HG03066 (cell line): ENCODE results near the gene EMX2.

Source experiments
- ATAC-seq: cut with Tn5 transposase; IDR thresholded peaks from one replicate; pipeline ENCODE4 v1.9.1; 2021; ENCODE audit warnings: low read depth; ENCODE audit not compliant: unreplicated experiment

Gene EMX2

DNA sequence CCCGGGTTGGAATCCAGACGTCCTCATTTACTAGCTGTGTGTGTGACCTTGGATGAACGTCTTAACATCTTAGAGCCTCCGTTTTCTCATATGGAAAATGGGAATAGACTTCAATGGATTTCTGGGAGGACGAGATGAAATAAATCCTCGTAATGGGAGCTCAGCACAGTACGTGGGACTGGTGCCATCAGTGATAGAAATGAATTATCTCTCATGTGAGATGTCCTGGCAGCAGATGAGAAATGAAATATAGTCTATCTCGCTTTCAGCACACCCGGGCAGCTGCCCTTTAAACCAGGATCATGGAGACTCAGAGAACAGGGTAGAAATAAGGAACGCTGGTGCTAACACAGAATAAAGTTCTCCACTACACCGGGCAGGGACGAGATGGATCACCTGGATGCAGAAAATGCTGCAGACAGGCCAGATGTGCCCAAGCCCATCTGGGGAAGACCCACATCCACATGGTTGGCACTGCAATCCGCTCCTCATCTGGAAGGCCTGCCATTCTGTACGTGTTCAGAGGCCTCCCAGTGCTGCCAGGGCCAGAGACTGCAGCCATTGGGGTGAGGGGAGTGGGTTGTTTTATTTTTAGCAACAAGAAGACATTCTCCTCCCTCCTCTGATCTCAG is 11.1 kb upstream of the EMX2 start:
- ATAC-seq: no peak

DNA sequence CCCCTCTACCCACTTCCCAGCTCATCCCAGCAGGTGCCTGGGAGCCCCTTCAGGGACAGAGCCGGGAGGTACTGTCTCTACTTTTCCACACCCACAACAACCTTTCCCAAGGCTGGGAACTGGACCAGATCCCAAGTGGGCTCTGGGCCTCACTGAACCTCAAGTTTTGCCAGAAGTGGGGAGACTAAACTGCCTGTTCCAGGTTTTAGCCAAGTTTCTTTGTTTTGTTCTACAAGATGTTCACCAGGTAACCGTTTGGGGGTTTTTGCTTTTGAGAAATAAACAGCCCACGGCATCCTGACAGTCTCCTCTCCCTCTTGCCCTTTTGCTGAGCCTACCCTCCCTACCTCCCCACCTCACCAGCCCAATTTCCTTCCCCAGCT is 10.6 kb upstream of the EMX2 start:
- ATAC-seq: no peak

DNA sequence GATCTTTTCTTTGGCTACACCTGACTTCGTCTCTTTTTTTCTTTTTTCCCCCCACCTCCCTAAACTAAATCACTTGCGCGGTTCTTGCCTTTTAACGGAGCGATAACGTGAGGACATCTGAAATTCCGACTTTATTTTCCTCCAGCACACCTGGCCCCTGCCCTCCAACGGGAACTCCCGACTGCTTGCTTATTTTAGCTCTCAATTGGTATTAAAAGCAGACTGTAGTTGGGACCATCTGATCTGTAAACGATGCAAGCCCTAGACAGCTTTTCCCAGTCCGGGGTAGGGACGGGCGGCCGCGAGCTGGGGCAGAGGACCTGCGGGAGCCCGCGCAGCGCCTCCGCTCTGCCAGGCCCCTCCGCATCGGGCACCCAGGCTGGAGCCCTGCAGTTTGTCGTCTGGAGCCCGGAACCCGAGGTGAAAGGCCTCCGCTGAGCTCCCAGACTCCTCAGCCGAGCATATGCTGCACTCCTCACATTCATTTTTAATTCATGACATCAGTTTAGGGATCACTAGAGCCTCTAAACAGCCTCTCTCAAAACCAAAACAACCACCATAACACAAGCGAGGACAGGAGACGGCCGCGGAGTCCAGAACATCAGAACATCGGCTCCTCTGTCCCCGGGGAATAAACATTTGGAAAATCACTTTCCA is 10.0 kb upstream of the EMX2 start:
- ATAC-seq: no peak

DNA sequence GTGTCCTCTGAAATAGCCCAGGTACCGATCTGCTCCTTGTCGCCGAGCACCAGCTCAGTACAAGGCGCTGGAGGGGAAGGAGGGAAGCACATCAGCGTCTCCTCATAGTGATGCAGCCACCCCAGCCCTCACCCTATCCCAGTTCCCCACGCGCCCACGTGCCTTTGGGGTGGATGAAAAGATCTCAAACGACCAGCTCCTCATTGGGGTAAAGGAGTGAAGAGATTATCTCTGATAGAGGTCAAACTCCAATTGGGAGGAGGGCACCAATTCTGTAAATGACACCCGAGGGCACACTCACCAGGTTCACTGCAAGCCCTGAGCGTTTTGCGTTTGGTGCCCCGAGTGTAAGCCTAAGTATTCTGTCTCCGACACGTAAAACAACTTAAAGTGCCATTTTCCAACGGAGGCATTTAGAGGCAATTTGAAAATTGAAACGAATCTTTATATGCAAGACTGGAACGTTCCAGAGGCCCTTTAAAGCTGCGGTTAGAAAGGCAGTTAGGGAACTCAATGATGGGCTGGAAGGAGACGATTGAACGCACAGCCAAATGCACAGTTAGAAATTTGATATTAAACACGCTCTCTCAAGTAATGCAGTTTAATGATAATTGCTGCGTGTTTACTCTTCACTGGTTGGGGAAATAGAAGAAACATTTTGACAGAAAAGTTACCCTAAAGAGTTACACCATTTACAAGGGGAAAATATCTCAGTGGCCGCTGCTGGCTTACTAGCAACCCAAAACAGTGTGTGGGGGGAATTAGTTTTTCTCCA is 8.9 kb upstream of the EMX2 start:
- ATAC-seq: no peak

DNA sequence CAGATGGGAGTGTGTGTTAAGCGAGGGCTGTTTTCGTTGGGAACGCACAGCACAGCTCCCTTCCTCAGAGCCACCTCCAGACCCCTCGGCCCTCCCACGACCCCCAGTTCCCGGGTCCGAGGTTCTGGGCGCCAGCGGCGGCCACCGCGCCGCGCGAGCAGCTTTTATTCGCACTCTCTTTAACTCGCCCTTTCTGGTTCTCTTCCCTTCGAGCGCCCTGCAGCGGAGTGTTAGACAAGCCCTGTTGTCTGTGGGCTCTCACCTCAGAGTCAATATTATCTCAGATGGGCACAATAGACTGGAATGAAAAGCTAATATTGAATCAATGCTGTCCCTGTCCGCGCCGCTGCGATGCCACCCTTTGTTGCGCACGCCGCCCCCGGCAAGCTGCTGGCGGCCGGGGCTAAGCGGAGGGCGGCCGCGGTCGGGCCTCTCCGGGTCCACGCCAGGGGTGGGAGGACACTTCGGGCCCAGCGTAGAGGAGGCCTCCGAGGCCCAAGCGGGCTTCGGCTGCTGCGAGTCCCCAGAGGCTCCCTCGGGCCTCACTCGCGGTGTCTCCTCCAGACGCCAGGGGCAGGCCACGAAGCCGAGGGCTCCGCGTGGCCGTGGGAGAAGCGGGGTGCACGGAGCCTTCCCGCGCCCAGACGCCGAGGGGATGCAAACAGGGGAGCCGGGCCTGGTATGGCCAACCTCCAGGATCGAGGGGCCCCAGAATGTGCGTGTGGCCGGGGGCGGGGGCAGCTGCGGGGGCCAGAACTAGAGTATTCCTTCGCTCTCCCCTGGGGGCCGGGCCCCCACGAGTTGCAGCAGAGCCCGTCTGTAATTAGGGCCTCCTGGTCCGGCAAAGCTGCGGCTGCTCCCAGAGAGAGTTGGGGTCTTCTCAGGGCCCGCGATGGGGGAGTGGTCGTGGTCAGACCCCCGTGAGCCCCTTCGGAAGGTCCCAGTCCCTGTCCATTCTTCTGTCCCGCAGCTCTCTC is 7.9 kb upstream of the EMX2 start:
- ATAC-seq: no peak

DNA sequence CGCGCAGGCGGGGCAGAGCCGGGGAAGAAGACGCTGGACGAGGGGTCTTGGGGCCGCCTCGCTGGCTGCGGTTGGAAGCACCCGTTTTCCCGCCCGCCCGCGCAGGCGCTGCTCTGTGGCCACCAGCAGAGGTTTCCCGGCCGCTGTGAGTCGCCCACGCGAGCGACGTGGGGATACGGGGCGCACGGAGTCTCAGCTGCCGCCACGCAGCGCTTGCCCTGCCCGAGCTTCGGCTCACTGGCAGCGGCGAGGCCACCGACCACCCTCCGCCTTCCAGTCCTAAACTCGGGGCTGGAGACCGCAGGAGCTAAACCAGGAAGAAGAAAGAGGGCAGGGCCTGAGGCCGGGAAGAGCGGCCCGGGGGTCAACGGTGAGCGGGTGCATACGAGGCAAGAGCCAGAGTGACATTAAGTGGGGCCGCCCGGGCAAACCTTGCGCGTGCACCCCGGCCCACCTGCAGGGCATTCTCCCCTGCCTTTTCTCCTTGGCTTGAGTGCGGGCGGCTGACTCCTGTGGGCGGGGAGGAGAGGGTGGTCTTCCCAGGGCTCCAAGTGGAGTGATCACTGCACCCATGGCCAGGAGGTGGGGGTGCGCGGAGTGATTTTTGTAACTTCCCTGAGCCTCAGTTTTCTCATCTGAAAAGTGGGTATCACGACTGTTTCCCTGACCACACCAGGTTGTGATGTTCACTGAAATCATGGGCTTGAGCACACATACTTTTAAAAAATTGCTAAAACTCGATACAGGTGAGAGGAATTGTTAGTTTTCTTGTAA is 7.1 kb upstream of the EMX2 start:
- no peak for ATAC-seq

DNA sequence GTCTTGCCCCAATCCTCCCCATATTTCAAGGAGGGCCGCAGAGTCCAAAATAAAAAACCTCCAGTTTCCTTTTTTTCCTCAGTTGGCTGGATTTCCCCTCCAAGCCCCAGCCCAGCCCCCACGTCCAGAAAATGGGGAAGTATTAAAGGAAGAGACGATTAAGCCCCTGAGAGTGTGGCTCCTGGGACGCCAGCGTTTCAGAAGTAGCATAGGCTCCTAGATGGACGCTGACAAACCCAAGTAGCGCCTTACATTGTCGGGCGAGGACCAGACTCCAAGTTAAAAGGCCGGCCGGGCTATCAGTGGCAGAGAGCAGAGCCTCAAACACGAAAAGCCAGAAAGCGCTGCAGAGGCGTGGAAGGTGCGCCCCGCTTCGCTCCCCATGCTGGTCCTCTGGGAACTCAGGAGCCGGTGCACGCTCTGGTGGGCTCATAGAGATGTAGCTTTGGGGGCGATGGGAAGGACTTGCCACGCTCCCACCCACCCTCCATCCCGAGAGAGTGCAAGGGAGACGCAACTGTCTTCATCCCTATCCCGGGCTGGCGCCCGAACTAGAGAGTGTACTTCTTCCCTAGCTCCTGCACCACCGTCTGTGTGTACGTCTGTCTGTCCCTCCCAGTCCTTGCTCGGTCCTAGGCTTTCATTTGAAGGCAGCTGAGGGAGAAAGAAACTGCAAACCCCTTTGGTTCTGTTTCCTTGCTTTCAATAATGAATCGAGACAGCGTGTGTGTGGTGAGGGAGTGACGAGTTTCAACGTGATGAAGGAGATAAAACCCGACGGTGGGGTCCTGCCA is 6.3 kb upstream of the EMX2 start:
- ATAC-seq: no peak

DNA sequence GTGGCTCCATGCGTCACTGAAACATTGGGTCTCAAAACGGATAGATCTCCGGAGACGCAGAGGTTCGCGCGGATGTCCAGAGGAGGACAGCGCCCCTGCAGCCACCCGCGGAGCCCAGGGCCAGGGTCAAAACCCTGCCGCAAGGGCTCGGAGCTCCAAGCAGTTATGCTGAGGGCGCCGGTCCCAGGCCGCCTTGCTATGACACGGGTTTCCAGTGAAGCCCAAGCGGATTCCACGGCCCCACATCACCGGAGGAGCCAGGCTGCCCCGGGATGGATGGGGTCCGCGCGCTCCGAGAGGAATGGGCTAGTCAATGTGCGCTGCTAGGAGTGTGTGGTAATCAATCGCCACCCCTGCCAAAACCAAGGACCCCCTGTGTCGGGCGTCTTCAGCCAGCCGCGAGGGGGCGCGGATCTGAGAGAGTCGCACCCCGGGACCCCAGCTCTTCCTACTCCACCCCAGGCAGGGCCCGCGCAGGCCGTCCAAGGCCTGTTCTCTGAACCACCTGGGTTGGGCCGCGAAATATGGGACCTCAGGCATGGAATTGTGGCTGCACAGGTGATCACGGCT is 5.6 kb upstream of the EMX2 start:
- no peak for ATAC-seq

DNA sequence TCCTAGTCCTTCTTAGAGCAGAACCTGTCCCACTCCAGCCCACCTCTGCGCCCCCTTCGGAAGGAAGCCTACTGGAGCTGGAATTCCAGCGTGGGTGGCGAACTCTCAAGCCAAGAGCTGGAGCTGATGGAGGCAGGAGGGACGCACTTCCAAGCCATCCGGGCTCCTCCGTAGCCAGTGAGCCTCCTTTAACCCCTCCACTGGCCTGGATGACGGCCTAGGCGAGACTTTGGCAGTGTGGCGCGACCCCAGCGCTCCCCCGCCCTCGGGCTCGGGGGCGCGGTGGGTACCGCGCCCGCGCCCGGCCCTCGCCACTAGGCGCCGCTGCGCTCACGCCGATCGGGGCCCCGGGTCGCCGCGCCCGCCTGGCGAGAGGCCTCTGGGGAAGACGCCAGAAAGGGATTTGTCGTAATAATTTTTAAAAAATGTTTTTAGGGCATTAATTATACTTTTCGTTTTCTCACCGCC is 5.1 kb upstream of the EMX2 start:
- no peak for ATAC-seq

DNA sequence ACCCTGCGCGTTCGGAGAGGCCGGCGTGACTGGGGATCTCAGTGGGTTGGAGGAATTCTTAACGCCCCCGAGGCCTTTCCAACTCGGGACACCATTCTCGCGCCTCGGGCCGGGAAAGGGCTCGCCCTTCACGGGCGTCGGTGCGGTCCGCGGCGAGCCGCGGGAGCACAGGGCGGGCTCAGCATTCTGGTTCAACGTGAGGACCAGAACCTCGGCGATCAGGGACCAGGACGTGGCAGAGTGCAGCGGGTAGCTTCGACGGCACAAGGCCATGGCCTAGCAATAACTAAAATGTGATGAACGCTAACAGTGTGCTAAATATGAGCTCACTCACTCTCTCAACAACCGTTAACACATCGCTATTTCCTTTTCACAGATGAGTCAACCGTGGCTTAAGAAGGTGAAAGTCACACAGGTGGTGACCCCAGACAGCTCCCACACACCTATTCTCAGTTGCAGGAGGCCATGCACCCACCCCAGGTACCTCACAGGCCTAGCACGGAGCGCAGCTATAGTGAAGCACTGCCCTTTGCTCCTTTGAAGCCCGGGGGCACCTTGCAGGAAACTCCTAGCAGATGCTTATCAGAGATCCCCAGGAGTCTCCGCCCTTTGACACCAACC is 4.5 kb upstream of the EMX2 start:
- peak; percentile 48 for ATAC-seq

DNA sequence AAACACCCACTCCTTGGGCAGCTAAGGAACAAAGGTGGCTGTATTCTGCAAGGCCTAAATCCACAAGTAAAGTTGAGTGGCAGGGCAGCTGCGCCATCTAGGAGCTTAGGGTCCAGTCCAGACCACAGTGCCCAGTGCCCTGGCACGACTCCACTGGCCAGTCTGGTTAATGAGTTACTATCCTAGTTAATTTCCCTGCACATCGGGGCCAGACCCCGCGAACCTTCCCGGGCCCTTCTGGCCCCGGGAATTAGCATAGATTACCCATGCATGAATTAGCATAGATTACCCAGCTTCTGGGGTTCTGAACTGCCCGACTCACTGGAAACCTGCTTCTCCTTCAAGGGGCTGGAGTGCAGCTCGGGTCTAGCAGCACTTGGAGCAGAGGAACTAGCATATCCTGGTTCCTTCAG is 3.2 kb upstream of the EMX2 start:
- no peak for ATAC-seq

DNA sequence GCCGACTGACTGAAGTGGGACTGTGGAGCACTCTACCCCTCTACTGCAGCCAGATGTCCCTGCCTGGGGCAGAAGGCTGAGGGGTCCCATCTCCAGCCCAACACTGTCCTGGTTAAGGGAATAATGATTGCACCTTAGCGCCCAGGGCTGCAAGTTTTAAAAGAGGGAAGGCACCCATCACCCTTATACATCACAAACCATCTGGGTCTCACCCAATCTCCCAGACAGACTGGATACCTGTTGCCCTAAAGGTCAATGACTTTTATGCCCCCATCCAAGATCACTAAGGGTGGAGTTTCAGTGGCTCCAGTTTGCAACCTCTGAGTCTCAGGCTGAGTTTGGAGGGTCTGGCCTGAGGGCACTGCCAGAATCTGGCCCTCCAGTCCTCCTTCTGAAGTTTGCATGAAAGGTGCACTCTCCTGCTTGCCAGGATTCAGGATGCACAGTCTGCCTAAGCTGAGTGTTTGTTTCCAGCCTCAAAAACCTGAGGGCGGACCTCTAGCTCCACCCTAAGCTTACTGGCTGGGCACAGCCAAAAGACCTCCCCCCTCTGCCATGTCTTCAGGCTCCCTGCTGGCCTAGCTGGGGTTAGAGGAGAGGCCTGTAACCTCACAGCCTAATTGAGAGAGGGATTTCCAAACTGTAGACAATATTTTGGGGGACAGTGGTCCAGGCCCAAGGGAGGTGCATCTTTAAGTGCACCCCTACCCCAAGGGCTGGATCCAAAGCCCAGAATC is 2.5 kb upstream of the EMX2 start:
- no peak for ATAC-seq

DNA sequence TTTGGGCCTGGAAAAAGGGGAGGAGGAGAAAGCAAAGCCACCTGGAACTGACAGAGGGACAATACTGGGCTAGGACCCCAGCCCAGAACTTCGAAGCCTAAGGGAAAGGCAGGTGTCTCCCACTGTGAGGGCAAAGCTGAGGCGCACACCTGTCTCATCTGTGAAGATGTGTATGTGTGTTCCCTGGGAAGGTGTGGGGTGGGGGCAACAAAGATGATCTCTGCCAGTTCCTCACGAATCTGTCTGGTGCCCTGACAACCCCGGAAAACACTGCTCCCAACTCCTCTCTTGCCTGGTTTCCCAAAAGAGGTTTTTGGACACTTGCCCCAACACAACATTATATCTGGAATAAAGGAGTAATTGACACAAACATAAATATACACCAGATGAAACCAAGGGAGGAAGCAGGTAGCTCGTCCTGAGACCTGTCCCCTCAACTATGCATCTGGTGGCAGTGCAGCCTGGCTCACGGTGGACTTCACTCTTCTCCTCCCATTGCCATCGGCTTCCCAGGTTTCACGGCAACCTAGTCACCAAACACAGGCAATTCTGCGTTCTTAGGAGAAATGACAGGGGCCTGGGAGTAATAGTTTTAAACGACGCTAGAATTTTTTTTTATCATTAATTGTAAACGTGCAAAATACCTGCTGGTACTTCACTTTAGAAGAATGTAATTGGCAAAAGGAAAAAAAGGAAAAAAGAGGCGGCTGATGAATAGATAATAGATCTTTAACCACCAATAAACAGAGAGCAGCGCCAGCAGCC is 1.7 kb upstream of the EMX2 start:
- no peak for ATAC-seq

DNA sequence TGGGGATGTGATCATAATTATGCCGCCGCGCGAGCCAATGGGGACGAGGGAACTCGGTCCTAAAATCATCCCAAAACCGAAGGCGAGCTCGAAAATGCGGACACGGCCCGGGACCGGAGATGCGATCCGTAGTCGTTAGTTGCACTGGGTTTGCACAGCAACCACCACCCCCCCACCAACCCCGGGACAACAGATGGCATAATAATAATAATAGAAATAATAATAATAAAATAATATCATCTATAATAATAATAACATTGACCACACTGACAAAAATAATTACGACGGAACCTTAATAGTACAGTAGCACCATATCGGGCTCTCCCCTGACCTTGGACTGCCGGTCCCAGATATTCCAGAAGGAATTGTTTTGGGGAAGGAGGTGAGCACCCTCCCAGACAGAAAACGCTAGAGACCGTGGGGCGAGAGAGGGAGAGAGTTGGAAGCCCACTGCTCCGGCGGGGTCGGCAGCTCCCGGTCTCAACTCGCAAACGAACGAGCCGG is 1.1 kb upstream of the EMX2 start:
- no peak for ATAC-seq

DNA sequence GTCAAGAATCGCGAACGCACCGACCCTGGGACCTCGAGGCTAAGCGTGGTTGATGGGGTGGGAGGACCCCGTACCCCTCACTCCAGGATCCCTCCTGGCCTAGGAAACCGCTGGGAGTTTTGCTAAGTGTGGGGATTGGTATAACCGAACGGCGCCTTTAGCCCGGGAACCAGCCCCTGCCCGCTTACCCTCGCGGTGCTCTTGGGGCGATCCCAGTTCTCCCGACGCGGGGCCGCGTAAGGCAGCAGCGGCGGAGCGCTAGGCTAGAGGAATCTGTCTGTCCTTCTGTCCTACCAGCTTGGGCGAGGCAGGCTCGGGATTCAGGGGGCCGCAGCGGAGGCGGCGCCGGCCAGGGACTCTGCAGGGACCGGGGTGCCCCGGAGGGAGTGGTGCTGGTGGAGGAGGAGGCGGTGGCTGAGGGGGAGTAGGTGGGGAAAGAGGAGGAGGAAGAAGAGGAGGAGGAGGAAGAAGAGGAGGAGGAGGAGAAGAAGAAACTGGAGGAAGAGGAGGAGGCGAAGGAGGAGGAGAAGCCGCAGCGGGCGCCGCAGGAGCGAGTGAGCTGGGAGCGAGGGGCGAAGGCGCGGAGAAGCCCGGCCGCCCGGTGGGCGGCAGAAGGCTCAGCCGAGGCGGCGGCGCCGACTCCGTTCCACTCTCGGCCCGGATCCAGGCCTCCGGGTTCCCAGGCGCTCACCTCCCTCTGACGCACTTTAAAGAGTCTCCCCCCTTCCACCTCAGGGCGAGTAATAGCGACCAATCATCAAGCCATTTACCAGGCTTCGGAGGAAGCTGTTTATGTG is 439 bp upstream of the EMX2 start:
- no peak for ATAC-seq
